ENCODE data around the gene SETBP1. TPM values are rescaled to one million over a fixed set of nuclear protein-coding genes. Genes with fewer than 3 reads are reported as not detected.

SETBP1 gene
- total RNA-seq, 4 donors from 2014 or later, result 16.2 to 33.6 (median 24.4) TPM

DNA sequence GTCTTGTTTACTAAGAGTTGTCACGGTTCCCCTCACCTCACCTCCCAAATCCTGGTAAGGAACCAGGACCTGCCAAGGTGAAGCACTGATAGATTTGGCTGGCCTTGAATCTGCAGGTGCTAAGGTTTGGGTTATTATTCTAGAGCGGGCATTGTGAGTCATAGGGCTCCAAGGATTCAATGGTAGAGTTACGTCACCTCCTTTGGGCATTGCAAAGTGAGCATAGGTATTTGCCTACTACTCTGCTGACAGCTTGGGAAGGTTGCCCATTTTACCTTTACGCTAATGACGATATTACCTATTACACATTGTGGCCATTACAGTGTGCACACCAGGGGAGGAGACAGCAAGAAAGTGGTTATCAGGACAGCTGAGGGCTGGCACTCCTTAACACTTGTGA is 59.3 kb downstream of the SETBP1 start:
- no peaks in the 10 kb centered on the region for H3K9me3 ChIP-seq
- H3K27me3 ChIP-seq, result no peaks in the 10 kb centered on the region
- peaks cover 0 to 36% (median 22%) of the 10 kb centered on the region in 4 donors for H3K4me1 ChIP-seq
- 90% methylated on average over 5 of the region's 5 CpGs; no CpG with 5 or more reads in 1 of the 2 donors for WGBS, 2 donors (ENCODE audit: low coverage in 1 of 2)
- H3K27ac ChIP-seq, result no peak overlapping the region
- TF ChIP-seq EP300 (IDR thresholded peaks at IDR 0.05; ENCODE audit: low read depth) (no peak), POLR2A (IDR thresholded peaks at IDR 0.05) (no peak), CTCF (IDR thresholded peaks at IDR 0.05) (no peak), POLR2AphosphoS5 (IDR thresholded peaks at IDR 0.05) (no peak)
- intact Hi-C loops (cut with DNase I; ENCODE audit: low total_unique reads), result loop anchor here (5.0 kb wide), 1 partner anchor 62 kb away; no protein-coding TSS in a partner anchor
- H3K36me3 ChIP-seq, result no peaks in the 10 kb centered on the region
- in situ Hi-C loops (cut with MboI; ENCODE audit: low pct_ligation_motif_present in 1 of 4, low pct_unique_long_range_greater_than_20kb in 1 of 4, low sequenced_read_pairs in 3 of 4), result loop anchor here in 1 of 4 donors (10.0 kb wide), 1 partner anchor 55 kb away; no protein-coding TSS in a partner anchor
- no peak overlapping the region for H3K4me3 ChIP-seq
- no peak for DNase-seq

- Histone ChIP-seq H3K9me3 (no peaks in the 10 kb centered on the region), H3K4me3 (no peak overlapping the region), H3K4me1 (peaks cover 0 to 31% (median 22%) of the 10 kb centered on the region in 4 donors), H3K27me3 (no peaks in the 10 kb centered on the region), H3K27ac (peak overlapping the region in 2 of 4 donors; percentile 68 to 71), H3K36me3 (no peaks in the 10 kb centered on the region)
- DNase-seq, result no peak
- intact Hi-C loops (cut with DNase I; ENCODE audit: low total_unique reads), result loop anchor here (5.0 kb wide), 1 partner anchor 61 kb away; no protein-coding TSS in a partner anchor
- 67 to 71% methylated on average over 2 of the region's 2 CpGs for WGBS, 2 donors (ENCODE audit: low coverage in 1 of 2)
- TF ChIP-seq POLR2A (IDR thresholded peaks at IDR 0.05), result no peak
- TF ChIP-seq POLR2AphosphoS5 (IDR thresholded peaks at IDR 0.05), result no peak
- TF ChIP-seq EP300 (IDR thresholded peaks at IDR 0.05; ENCODE audit: low read depth), result no peak
- TF ChIP-seq CTCF (IDR thresholded peaks at IDR 0.05), result no peak
- in situ Hi-C loops (cut with MboI; ENCODE audit: low pct_ligation_motif_present in 1 of 4, low pct_unique_long_range_greater_than_20kb in 1 of 4, low sequenced_read_pairs in 3 of 4), result no loop called here
These were observed 60.4 kb downstream of the SETBP1 start for GRCh38 chr18:44741085-44741484.

GRCh38 chr18:44741511-44741910 is 60.8 kb downstream of the SETBP1 start:
- TF ChIP-seq POLR2AphosphoS5 (IDR thresholded peaks at IDR 0.05) (no peak), EP300 (IDR thresholded peaks at IDR 0.05; ENCODE audit: low read depth) (no peak), POLR2A (IDR thresholded peaks at IDR 0.05) (no peak), CTCF (IDR thresholded peaks at IDR 0.05) (no peak)
- Histone ChIP-seq H3K4me3 (no peak overlapping the region), H3K27me3 (no peaks in the 10 kb centered on the region), H3K36me3 (no peaks in the 10 kb centered on the region), H3K4me1 (peaks cover 0 to 31% (median 22%) of the 10 kb centered on the region in 4 donors), H3K9me3 (no peaks in the 10 kb centered on the region), H3K27ac (peak overlapping the region; percentile 51 to 71 (median 63))
- in situ Hi-C loops (cut with MboI; ENCODE audit: low pct_ligation_motif_present in 1 of 4, low pct_unique_long_range_greater_than_20kb in 1 of 4, low sequenced_read_pairs in 3 of 4) (no loop called here), intact Hi-C loops (cut with DNase I; ENCODE audit: low total_unique reads) (loop anchor here (5.0 kb wide), 1 partner anchor 61 kb away; no protein-coding TSS in a partner anchor)
- 66 to 83% methylated on average over 4 to 5 of the region's 5 CpGs for WGBS, 2 donors (ENCODE audit: low coverage in 1 of 2)
- no peak for DNase-seq

DNA sequence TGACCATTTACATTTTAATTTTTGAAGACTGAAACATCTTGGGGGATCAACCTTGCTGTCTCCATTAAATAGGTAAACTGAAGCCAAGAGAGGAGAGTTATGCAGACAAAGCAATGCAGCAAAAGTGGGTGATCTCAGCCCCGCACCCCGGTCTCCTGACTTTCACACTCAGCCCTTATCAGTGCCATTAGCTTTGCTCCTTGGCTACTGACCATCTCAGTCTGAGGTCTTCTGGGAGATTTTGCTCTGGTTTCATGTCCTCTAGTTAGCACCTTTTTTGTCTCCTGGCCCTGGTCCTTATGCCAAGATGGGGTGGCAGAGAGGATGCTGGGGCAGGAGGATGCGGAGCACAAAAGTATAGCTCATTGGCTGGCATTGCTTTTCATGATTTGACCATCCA is 61.4 kb downstream of the SETBP1 start:
- intact Hi-C loops (cut with DNase I; ENCODE audit: low total_unique reads) (loop anchor here (5.0 kb wide), 1 partner anchor 60 kb away; no protein-coding TSS in a partner anchor), in situ Hi-C loops (cut with MboI; ENCODE audit: low pct_ligation_motif_present in 1 of 4, low pct_unique_long_range_greater_than_20kb in 1 of 4, low sequenced_read_pairs in 3 of 4) (no loop called here)
- Histone ChIP-seq H3K27ac (peak overlapping the region; percentile 51 to 71 (median 63)), H3K4me1 (peaks cover 0 to 36% (median 23%) of the 10 kb centered on the region in 4 donors), H3K27me3 (no peaks in the 10 kb centered on the region), H3K4me3 (no peak overlapping the region), H3K36me3 (no peaks in the 10 kb centered on the region), H3K9me3 (no peaks in the 10 kb centered on the region)
- TF ChIP-seq EP300 (IDR thresholded peaks at IDR 0.05; ENCODE audit: low read depth), result no peak
- WGBS, 2 donors (ENCODE audit: low coverage in 1 of 2), result 97 to 100% methylated on average over 1 to 3 of the region's 3 CpGs
- DNase-seq, result no peak
